ENCODE data around the gene P2RY14.

DNA sequence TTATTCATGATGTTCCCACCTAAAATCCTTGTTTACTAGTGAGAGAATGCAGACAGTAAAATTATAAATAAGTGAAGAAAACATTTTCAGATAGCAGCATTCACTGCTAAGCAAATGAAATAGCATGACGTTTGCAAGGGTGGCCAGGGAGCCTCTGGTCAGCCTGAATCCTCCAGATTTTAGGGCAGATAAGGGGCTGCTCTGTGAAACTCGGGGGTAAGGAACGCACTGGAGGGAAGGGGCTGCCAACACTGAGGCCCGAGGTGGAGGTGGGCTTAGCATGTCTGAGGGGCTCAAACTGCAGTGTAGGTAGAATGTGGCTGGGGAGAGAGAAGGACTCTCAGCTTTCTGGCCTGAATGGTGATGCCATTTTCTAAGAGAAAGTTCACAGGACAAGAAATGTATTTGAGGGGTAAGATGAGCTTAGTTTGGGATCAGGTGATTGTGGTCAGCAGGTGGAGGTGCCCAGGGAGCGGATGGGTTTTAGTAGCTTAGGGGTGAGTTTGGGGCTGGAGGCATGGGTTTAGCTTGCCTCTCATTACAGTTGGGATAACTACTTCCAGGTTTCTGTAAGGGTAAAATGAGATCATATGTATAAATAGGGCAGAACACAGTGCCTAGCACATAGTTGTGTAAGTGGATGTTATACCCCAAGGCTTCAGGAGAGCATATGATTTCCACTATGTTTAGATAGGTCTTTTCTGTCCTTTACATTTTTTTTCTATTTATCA, 95.8 kb downstream of the P2RY14 start:
- TF ChIP-seq SIN3A (IDR thresholded peaks at IDR 0.05; ENCODE audit: borderline replicate concordance, insufficient read depth, low read length): no peak
- TF ChIP-seq POLR2AphosphoS5 (IDR thresholded peaks at IDR 0.05; ENCODE audit: low read depth, low read length): no peak
